ENCODE results near the gene DYNLT1. TPM values are rescaled to one million over a fixed set of nuclear protein-coding genes. Genes with fewer than 3 reads are reported as not detected.
"Not testable (repeated sequence)": the region's sequence is repeated elsewhere in the genome, so short reads cannot be mapped to it uniquely, and the experiment has no call there.

DYNLT1 gene
- total and polyA plus RNA-seq, 9 donors: 50.0 to 217 (median 103) TPM

DNA sequence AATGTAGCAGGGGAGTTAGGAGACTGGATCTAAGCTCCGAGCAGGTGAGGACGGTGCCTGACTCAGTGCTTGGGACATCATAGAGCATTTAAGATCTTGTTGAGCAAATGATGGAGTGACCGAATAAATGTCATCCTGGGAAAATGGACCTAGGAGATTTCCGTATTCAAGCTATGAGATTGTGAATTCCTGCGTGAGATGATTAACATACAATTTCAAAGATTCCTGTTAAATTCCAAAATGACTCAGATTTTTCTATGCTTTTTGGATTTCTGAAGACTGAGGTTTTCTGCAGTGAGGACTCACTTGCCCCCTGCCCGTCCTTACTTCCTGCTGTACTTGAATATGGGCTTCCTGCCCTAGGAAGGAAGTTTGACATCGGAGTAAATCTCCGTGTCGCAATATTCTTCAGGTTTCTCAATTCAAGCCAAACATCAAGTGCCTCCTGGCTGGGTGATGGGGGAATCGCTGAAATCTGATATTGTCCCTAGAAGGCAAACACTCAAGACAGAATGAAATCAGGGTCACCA, 10.5 kb upstream of the DYNLT1 start:
- Histone ChIP-seq H3K27me3 (no peaks in the 10 kb centered on the region), H3K4me3 (no peak overlapping the region), H3K4me1 (ENCODE audit: insufficient read depth) (peaks cover 10% of the 10 kb centered on the region), H3K27ac (peak overlapping the region in 1 of 2 donors; percentile 63), H3K36me3 (no peaks in the 10 kb centered on the region), H3K9me3 (no peaks in the 10 kb centered on the region)
- TF ChIP-seq EP300 (IDR thresholded peaks at IDR 0.05): no peak
- TF ChIP-seq CTCF (IDR thresholded peaks at IDR 0.05): no peak
- TF ChIP-seq POLR2A (IDR thresholded peaks at IDR 0.05): no peak
- WGBS, 3 donors: 62 to 77% (median 76%) methylated on average over 10 of the region's 10 CpGs
- intact Hi-C loops (cut with DNase I): no loop called here
- DNase-seq: no peak

GRCh38 chr6:158654498-158654897, 10.0 kb upstream of the DYNLT1 start:
- peak; percentile 74 to 85 (median 76) for DNase-seq
- WGBS, 3 donors: 30 to 31% (median 30%) methylated on average over 6 of the region's 6 CpGs
- Histone ChIP-seq H3K36me3 (no peaks in the 10 kb centered on the region), H3K4me3 (no peak overlapping the region), H3K27ac (peak overlapping the region in 1 of 2 donors; percentile 63), H3K27me3 (no peaks in the 10 kb centered on the region), H3K4me1 (ENCODE audit: insufficient read depth) (peaks cover 10% of the 10 kb centered on the region), H3K9me3 (no peaks in the 10 kb centered on the region)
- intact Hi-C loops (cut with DNase I): no loop called here
- peak; percentile 26 for TF ChIP-seq POLR2A (IDR thresholded peaks at IDR 0.05)
- TF ChIP-seq EP300 (IDR thresholded peaks at IDR 0.05): no peak

- no peak for DNase-seq
- Histone ChIP-seq H3K27me3 (no peaks in the 10 kb centered on the region), H3K27ac (peak overlapping the region in 1 of 2 donors; percentile 63), H3K36me3 (no peaks in the 10 kb centered on the region), H3K9me3 (no peaks in the 10 kb centered on the region), H3K4me1 (ENCODE audit: insufficient read depth) (peaks cover 10% of the 10 kb centered on the region), H3K4me3 (no peak overlapping the region)
- intact Hi-C loops (cut with DNase I): no loop called here
- no peak for TF ChIP-seq CTCF (IDR thresholded peaks at IDR 0.05)
- TF ChIP-seq EP300 (IDR thresholded peaks at IDR 0.05): no peak
- TF ChIP-seq POLR2A (IDR thresholded peaks at IDR 0.05): no peak
- 88 to 96% (median 93%) methylated on average over 15 of the region's 15 CpGs for WGBS, 3 donors
Measured at GRCh38 chr6:158653577-158654354, 9.2 kb upstream of the DYNLT1 start.

DNA sequence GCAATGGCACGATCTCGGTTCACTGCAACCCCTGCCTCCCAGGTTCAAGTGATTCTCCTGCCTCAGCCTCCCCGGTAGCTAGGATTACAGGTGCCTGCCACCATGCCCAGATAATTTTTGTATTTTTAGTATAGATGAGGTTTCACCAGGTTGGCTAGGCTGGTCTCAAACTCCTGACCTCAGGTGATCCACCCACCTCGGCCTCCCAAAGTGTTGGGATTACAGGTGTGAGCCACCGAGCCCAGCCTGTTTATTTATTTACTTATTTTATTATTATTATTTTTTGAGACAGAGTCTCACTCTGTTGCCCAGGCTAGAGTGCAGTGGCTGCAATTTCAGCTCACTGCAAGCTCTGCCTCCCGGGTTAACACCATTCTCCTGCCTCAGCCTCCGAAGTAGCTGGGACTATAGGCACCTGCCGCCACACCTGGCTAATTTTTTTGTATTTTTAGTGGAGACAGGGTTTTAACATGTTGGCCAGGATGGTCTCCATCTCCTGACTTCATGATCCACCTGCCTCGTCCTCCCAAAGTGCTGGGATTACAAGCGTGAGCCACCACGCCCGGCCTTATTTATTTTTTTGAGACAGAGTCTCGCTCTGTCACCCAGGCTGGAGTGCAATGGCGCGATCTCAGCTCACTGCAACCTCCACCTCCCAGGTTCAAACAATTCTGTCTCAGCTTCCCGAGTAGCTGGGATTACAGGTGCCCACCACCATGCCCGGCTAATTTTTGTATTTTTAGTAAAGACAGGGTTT, 7.6 kb upstream of the DYNLT1 start:
- H3K27me3 ChIP-seq; H3K27ac ChIP-seq; H3K9me3 ChIP-seq; H3K4me3 ChIP-seq; intact Hi-C loops (cut with DNase I); DNase-seq; H3K36me3 ChIP-seq: not testable (repeated sequence)
- peaks cover 10% of the 10 kb centered on the region for H3K4me1 ChIP-seq (ENCODE audit: insufficient read depth)
- WGBS, 3 donors: 91 to 96% (median 95%) methylated on average over 17 of the region's 17 CpGs

DNA sequence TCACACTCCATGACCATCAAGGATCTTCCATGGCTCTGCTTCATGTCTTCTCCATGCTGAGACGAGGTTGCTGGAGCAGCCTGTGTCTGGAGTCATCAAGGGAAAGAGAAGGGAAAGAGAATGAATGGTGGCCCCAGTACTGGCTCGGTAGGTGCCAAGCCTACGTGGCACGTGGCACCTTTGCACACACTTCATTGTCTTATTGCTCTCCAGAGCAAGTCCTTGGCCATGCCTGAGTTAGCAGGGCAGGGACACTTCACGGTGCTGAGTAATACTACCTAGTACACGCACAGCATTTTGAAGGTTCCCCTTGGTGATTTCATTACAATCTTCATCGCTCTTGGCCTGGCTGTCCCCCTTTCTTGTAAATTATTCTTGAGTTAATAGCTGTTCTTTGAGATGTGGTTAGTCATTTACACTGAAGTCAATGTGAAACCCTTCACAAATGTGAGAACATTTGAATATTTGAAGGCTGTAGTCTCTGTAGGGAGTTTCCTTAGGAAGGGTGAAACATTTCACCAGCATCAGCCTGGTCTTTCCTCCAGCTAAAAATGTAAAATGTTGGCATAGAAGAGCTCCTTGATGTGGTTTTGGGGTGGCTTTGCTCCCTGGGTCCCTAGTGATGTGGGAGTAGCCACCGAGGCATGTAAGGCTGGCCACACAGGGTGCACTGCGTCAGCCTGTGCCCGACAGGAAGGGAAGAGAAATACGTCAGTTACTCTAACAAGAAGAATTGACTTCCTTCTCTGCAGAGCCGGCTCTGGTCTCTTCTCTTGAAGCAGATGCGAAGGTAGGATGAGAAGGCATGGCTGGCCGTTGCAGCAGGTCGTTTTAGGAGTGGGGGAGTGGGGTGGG, 5.0 kb upstream of the DYNLT1 start, which contains the start of gene SYTL3:
Gene SYTL3 (plus strand): TSS at position 766 of the 855 bp plus-strand sequence. CDS start 13,215 bp downstream, outside the sequence.
- no peak for TF ChIP-seq POLR2A (IDR thresholded peaks at IDR 0.05)
- TF ChIP-seq EP300 (IDR thresholded peaks at IDR 0.05): no peak
- no peak for TF ChIP-seq CTCF (IDR thresholded peaks at IDR 0.05)
- H3K4me3 ChIP-seq: no peak within 1 kb of the TSS
- H3K36me3 ChIP-seq: no peaks in the 10 kb centered on the region
- WGBS, 3 donors: 60 to 66% (median 64%) methylated on average over 15 of the region's 15 CpGs
- peaks cover 7% of the 10 kb centered on the region for H3K4me1 ChIP-seq (ENCODE audit: insufficient read depth)
- intact Hi-C loops (cut with DNase I): no loop called here
- H3K27ac ChIP-seq: no peak within 1 kb of the TSS
- H3K9me3 ChIP-seq: no peaks in the 10 kb centered on the region
- H3K27me3 ChIP-seq: no peaks in the 10 kb centered on the region
- DNase-seq: peak in 2 of 5 donors; percentile 5 to 34

Data from ovary (tissue), 9 donors.